ENCODE results near the gene RCOR2. TPM values are rescaled to one million over a fixed set of nuclear protein-coding genes. Genes with fewer than 3 reads are reported as not detected.

RCOR2 gene
- polyA plus RNA-seq, 1 donor from 2014 or later: 41.5 TPM

GRCh38 chr11:63901660-63902059, 15.3 kb downstream of the RCOR2 start:
- Histone ChIP-seq H3K36me3 (ENCODE audit: insufficient read depth, low read length) (peaks cover 5% of the 10 kb centered on the region), H3F3A (ENCODE audit: insufficient read depth, low read length, poor library complexity, severe bottlenecking) (no peaks in the 10 kb centered on the region), H3K9ac (ENCODE audit: low read length) (no peak overlapping the region)

GRCh38 chr11:63897459-63898146, 19.4 kb downstream of the RCOR2 start:
- H3K27me3 ChIP-seq (ENCODE audit: insufficient read depth, low read depth, low read length): no peaks in the 10 kb centered on the region
- H3K9ac ChIP-seq (ENCODE audit: low read length): no peak overlapping the region
- H3K79me2 ChIP-seq (replicated peaks; ENCODE audit: insufficient read depth, low read length): peaks cover 8% of the 10 kb centered on the region
- H3K9me3 ChIP-seq (ENCODE audit: low read length): no peaks in the 10 kb centered on the region
- TF ChIP-seq EP300 (conservative IDR thresholded peaks at IDR 0.05; ENCODE audit: poor library complexity, severe bottlenecking): no peak
- no peak for TF ChIP-seq POLR2AphosphoS5 (IDR thresholded peaks at IDR 0.05)
- TF ChIP-seq EZH2 (IDR thresholded peaks at IDR 0.05; ENCODE audit: borderline replicate concordance, insufficient read depth, low read length, poor library complexity, severe bottlenecking): no peak
- TF ChIP-seq TAF1 (IDR thresholded peaks at IDR 0.05; ENCODE audit: low read depth): no peak
- no peak for TF ChIP-seq REST (IDR thresholded peaks at IDR 0.05; ENCODE audit: borderline replicate concordance)
- TF ChIP-seq SMC3 (conservative IDR thresholded peaks at IDR 0.05; ENCODE audit: poor library complexity): no peak
- no peak for TF ChIP-seq CTCF (IDR thresholded peaks at IDR 0.05; ENCODE audit: poor library complexity, severe bottlenecking)
- no peak for TF ChIP-seq MXI1 (conservative IDR thresholded peaks at IDR 0.05; ENCODE audit: poor library complexity, severe bottlenecking)
- no peak for TF ChIP-seq RAD21 (conservative IDR thresholded peaks at IDR 0.05)
- H3K4me3 ChIP-seq (ENCODE audit: low read length): no peak overlapping the region
- H3K36me3 ChIP-seq (ENCODE audit: insufficient read depth, low read length): peaks cover 5% of the 10 kb centered on the region
- no peaks in the 10 kb centered on the region for H4K20me1 ChIP-seq (ENCODE audit: insufficient read depth)
- no peak overlapping the region for H2AFZ ChIP-seq (ENCODE audit: low read depth, low read length)
- H3F3A ChIP-seq (ENCODE audit: insufficient read depth, low read length, poor library complexity, severe bottlenecking): no peaks in the 10 kb centered on the region
- no peak overlapping the region for H3K4me2 ChIP-seq (ENCODE audit: low read length)
- no peak overlapping the region for H3K27ac ChIP-seq (ENCODE audit: low read length)
- H3K9me2 ChIP-seq (ENCODE audit: insufficient read depth, low read length): no peaks in the 10 kb centered on the region

More at GRCh38 chr11:63901660-63902059, 15.3 kb downstream of the RCOR2 start:
- Histone ChIP-seq H3K27me3 (ENCODE audit: insufficient read depth, low read depth, low read length) (no peaks in the 10 kb centered on the region), H3K4me2 (ENCODE audit: low read length) (no peak overlapping the region), H3K79me2 (replicated peaks; ENCODE audit: insufficient read depth, low read length) (no peaks in the 10 kb centered on the region), H4K20me1 (ENCODE audit: insufficient read depth) (no peaks in the 10 kb centered on the region), H3K27ac (ENCODE audit: low read length) (no peak overlapping the region), H3K9me3 (ENCODE audit: low read length) (no peaks in the 10 kb centered on the region), H3K9me2 (ENCODE audit: insufficient read depth, low read length) (no peaks in the 10 kb centered on the region), H3K4me3 (ENCODE audit: low read length) (no peak overlapping the region), H2AFZ (ENCODE audit: low read depth, low read length) (no peak overlapping the region)
- no peak for TF ChIP-seq RAD21 (conservative IDR thresholded peaks at IDR 0.05)
- no peak for TF ChIP-seq EZH2 (IDR thresholded peaks at IDR 0.05; ENCODE audit: borderline replicate concordance, insufficient read depth, low read length, poor library complexity, severe bottlenecking)
- peak; percentile 30 for TF ChIP-seq SMC3 (conservative IDR thresholded peaks at IDR 0.05; ENCODE audit: poor library complexity)
- peak; percentile 23 for TF ChIP-seq CTCF (IDR thresholded peaks at IDR 0.05; ENCODE audit: poor library complexity, severe bottlenecking)

Measured in neural cell (in vitro differentiated cells).